ENCODE results near the gene MARCHF4.
A peak's percentile ranks its signal among the peaks of the same experiment; 100 is the strongest.

MARCHF4 gene

DNA sequence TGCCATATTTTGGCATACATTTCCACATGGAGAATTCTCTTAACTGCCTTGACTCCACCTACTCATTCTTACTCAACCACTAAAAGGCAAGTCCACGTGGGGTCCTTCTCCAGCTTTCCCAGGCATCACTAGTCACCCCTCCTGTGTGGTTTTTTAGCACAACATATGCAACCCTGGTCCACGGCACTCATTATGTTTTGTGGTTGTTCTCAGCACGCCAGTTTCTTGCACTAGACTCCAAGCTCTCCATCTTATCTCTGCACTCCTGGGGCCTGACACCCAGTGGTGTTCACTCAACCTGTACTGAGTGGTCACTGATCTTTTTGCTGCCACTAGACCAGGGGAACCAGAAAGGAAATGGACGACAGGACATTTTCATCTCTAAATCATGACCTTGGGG lies 18.0 kb downstream of the MARCHF4 start:
- Mint-ChIP-seq H3K27ac (ENCODE audit: low read depth) (peak overlapping the region; percentile 79), H3K9me3 (peaks cover 5% of the 10 kb centered on the region), H3K4me1 (peaks cover 58% of the 10 kb centered on the region), H3K36me3 (ENCODE audit: insufficient read depth) (peaks cover 6% of the 10 kb centered on the region), H3K4me3 (peak overlapping the region; percentile 74), H3K27me3 (peaks cover 1% of the 10 kb centered on the region)
- DNase-seq (ENCODE audit: low spot score in 2 of 2) (no peak), ATAC-seq (replicated peaks; ENCODE audit: extremely low read depth, poor library complexity, severe bottlenecking) (no peak)

DNA sequence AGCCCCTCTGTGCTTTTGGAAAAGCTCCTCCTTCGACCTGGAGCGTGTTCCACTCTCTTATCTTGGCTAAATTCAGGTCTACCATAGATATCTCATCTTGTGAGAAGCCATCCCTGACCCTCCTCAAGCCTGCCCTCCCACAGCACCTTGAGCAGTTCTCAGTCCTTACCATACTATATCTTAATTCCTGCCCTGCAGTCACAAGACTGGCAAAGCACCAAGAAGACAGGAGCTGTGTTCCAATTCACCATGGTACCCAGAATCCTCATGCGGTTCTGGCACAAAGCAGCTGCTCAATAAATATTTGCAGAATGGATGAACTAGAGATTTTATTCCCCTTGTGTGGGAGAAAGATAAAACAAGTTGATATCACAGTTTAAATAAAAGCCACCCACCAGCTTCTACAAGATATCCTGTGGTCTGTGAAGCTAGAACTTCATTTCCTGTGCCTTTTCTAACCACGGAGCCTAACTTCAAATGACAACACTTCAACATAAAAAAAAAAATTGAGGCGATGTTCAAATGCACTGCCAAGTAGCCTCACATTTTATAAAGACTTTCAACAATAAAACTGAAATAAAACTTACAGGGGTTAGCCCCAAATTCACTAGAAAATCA lies 19.5 kb downstream of the MARCHF4 start:
- H3K4me1 Mint-ChIP-seq = peaks cover 63% of the 10 kb centered on the region
- peak in 1 of 2 donors; percentile 26 for DNase-seq (ENCODE audit: low spot score in 2 of 2)
- H3K4me3 Mint-ChIP-seq = peak overlapping the region; percentile 74
- H3K36me3 Mint-ChIP-seq (ENCODE audit: insufficient read depth) = peaks cover 6% of the 10 kb centered on the region
- ATAC-seq (replicated peaks; ENCODE audit: extremely low read depth, poor library complexity, severe bottlenecking) = peak; percentile 71
- H3K27me3 Mint-ChIP-seq = no peaks in the 10 kb centered on the region
- peak overlapping the region; percentile 79 for H3K27ac Mint-ChIP-seq (ENCODE audit: low read depth)
- peaks cover 5% of the 10 kb centered on the region for H3K9me3 Mint-ChIP-seq

DNA sequence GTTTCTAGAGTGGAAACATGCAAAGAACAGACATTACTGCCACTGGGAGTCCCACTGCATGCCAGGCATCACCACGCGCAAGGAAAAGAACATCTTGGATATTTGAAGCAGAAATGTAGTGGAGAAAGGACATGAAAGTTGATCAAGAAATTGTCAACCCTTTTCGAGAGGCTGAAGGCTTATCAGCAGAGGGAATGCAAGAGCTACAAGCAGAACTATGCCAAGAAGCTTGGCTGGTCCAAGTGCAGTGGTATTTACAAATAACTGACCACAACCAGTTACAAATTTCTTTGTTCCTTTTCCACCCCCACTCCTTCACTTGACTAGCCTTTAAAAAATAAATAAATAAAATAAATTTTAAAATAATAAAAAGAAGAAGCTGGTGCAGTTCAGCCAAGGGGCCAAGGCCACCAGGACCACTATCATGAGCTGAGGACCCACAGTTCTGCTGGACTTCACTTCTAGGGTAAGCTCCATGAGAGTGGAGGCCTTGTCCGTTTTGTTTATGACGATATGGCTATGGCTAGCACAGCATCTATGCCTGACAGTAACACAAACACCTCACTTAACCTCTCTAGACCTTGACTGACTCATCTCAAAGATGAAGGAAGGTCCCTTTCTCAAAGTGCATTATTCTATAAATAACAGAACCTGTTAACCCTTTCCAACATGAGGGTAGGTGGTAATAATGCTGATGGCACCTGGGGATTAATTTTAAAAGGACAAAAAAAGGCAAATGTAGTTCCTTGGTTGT lies 20.9 kb downstream of the MARCHF4 start:
- peaks cover 9% of the 10 kb centered on the region for H3K36me3 Mint-ChIP-seq (ENCODE audit: insufficient read depth)
- no peak for ATAC-seq (replicated peaks; ENCODE audit: extremely low read depth, poor library complexity, severe bottlenecking)
- DNase-seq (ENCODE audit: low spot score in 2 of 2) = no peak
- peaks cover 74% of the 10 kb centered on the region for H3K4me1 Mint-ChIP-seq
- H3K4me3 Mint-ChIP-seq = peak overlapping the region; percentile 74
- no peaks in the 10 kb centered on the region for H3K27me3 Mint-ChIP-seq
- peak overlapping the region; percentile 85 for H3K27ac Mint-ChIP-seq (ENCODE audit: low read depth)
- H3K9me3 Mint-ChIP-seq = peaks cover 5% of the 10 kb centered on the region

DNA sequence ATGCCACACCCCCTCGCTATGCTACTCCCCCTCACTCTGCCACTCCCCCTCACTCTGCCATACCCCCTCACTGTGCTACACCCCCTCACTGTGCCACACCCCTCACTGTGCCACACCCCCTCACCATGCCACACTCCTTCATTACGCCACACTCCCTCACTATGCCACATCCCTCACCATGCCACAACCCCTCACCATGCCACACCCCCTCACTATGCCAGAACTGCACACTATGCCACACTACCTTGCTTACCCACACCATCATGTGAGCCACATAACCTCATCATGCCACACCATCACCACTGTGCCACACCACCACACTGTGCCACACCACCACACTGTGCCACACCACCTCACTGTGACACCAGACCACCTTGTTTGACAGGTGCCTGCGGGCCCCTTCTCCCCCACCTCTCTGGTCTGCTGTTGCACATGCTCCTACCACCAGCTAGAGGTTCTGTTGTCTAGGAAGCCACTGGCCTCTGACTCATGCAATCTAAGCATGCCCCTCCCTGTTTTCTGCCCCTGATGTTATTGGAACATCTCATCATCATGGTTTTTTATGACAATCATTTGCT lies 22.0 kb downstream of the MARCHF4 start:
- peaks cover 76% of the 10 kb centered on the region for H3K4me1 Mint-ChIP-seq
- H3K9me3 Mint-ChIP-seq = peaks cover 5% of the 10 kb centered on the region
- DNase-seq (ENCODE audit: low spot score in 2 of 2) (peak in 1 of 2 donors; percentile 40), ATAC-seq (replicated peaks; ENCODE audit: extremely low read depth, poor library complexity, severe bottlenecking) (peak; percentile 61)
- peak overlapping the region; percentile 39 for H3K4me3 Mint-ChIP-seq
- peaks cover 9% of the 10 kb centered on the region for H3K36me3 Mint-ChIP-seq (ENCODE audit: insufficient read depth)
- peak overlapping the region; percentile 85 for H3K27ac Mint-ChIP-seq (ENCODE audit: low read depth)
- H3K27me3 Mint-ChIP-seq = no peaks in the 10 kb centered on the region

GRCh38 chr2:216349366-216349765 lies 22.9 kb downstream of the MARCHF4 start:
- Mint-ChIP-seq H3K4me3 (peak overlapping the region; percentile 45), H3K4me1 (peaks cover 74% of the 10 kb centered on the region), H3K36me3 (ENCODE audit: insufficient read depth) (peaks cover 9% of the 10 kb centered on the region), H3K9me3 (peaks cover 2% of the 10 kb centered on the region), H3K27ac (ENCODE audit: low read depth) (peak overlapping the region; percentile 48), H3K27me3 (no peaks in the 10 kb centered on the region)
- ATAC-seq (replicated peaks; ENCODE audit: extremely low read depth, poor library complexity, severe bottlenecking) (no peak), DNase-seq (ENCODE audit: low spot score in 2 of 2) (no peak)

GRCh38 chr2:216348756-216349308 lies 23.5 kb downstream of the MARCHF4 start:
- Mint-ChIP-seq H3K27ac (ENCODE audit: low read depth) (peak overlapping the region; percentile 48), H3K4me3 (peak overlapping the region; percentile 45), H3K36me3 (ENCODE audit: insufficient read depth) (peaks cover 9% of the 10 kb centered on the region), H3K27me3 (no peaks in the 10 kb centered on the region), H3K4me1 (peaks cover 71% of the 10 kb centered on the region), H3K9me3 (no peaks in the 10 kb centered on the region)
- no peak for ATAC-seq (replicated peaks; ENCODE audit: extremely low read depth, poor library complexity, severe bottlenecking)
- no peak for DNase-seq (ENCODE audit: low spot score in 2 of 2)

DNA sequence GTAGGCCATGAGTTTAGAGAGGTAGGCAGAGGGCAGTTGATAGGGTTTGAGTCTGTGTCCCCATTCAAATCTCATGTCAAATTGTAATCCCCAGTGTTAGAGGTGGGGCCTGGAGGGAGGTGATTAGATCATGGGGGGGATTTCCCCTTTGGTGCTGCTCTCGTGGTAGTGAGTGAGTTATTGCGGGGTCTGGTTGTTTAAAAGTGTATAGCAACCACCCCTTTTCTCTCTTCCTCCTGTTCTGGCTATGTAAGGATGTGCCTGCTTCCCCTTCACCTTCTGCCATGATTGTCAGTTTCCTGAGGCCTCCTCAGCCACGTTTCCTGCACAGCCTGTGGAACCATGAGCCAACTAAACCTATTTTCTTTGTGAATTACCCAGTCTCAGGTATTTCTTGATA lies 25.5 kb downstream of the MARCHF4 start:
- H3K4me1 Mint-ChIP-seq = peaks cover 50% of the 10 kb centered on the region
- DNase-seq (ENCODE audit: low spot score in 2 of 2) (no peak), ATAC-seq (replicated peaks; ENCODE audit: extremely low read depth, poor library complexity, severe bottlenecking) (no peak)
- no peaks in the 10 kb centered on the region for H3K27me3 Mint-ChIP-seq
- no peak overlapping the region for H3K27ac Mint-ChIP-seq (ENCODE audit: low read depth)
- peak overlapping the region; percentile 1 for H3K4me3 Mint-ChIP-seq
- H3K9me3 Mint-ChIP-seq = no peaks in the 10 kb centered on the region
- peaks cover 7% of the 10 kb centered on the region for H3K36me3 Mint-ChIP-seq (ENCODE audit: insufficient read depth)

DNA sequence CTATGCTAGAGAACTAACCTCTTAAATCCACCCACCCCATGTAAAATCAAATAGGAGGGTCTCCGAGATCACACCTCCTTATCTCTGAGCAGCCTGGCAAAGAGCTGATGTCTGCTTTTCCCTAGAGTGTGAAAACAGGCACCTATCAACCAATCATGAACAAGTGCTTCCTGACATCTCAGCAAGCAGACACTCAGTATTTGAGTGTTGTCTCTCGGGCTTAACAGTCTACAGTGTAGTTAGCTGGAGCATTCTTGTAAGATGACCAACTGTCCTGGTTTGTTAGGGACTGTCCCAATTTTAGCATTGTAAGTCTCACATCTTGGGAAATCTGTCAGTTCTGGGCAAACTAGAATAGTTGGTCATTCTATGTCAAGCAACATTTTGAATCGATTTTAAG lies 26.4 kb downstream of the MARCHF4 start:
- Mint-ChIP-seq H3K36me3 (ENCODE audit: insufficient read depth) (peaks cover 7% of the 10 kb centered on the region), H3K27ac (ENCODE audit: low read depth) (no peak overlapping the region), H3K9me3 (no peaks in the 10 kb centered on the region), H3K4me3 (no peak overlapping the region), H3K27me3 (no peaks in the 10 kb centered on the region), H3K4me1 (peaks cover 44% of the 10 kb centered on the region)
- DNase-seq (ENCODE audit: low spot score in 2 of 2) (no peak), ATAC-seq (replicated peaks; ENCODE audit: extremely low read depth, poor library complexity, severe bottlenecking) (no peak)

- Mint-ChIP-seq H3K9me3 (no peaks in the 10 kb centered on the region), H3K27ac (ENCODE audit: low read depth) (no peak overlapping the region), H3K4me1 (peaks cover 35% of the 10 kb centered on the region), H3K4me3 (no peak overlapping the region), H3K36me3 (ENCODE audit: insufficient read depth) (peaks cover 2% of the 10 kb centered on the region), H3K27me3 (no peaks in the 10 kb centered on the region)
- ATAC-seq (replicated peaks; ENCODE audit: extremely low read depth, poor library complexity, severe bottlenecking) (no peak), DNase-seq (ENCODE audit: low spot score in 2 of 2) (no peak)
These were observed 27.4 kb downstream of the MARCHF4 start for GRCh38 chr2:216344950-216345300.

GRCh38 chr2:216344206-216344949 lies 27.9 kb downstream of the MARCHF4 start:
- Mint-ChIP-seq H3K9me3 (peaks cover 3% of the 10 kb centered on the region), H3K36me3 (ENCODE audit: insufficient read depth) (peaks cover 2% of the 10 kb centered on the region), H3K4me3 (no peak overlapping the region), H3K27ac (ENCODE audit: low read depth) (no peak overlapping the region), H3K27me3 (no peaks in the 10 kb centered on the region), H3K4me1 (peaks cover 32% of the 10 kb centered on the region)
- DNase-seq (ENCODE audit: low spot score in 2 of 2) (no peak), ATAC-seq (replicated peaks; ENCODE audit: extremely low read depth, poor library complexity, severe bottlenecking) (no peak)

DNA sequence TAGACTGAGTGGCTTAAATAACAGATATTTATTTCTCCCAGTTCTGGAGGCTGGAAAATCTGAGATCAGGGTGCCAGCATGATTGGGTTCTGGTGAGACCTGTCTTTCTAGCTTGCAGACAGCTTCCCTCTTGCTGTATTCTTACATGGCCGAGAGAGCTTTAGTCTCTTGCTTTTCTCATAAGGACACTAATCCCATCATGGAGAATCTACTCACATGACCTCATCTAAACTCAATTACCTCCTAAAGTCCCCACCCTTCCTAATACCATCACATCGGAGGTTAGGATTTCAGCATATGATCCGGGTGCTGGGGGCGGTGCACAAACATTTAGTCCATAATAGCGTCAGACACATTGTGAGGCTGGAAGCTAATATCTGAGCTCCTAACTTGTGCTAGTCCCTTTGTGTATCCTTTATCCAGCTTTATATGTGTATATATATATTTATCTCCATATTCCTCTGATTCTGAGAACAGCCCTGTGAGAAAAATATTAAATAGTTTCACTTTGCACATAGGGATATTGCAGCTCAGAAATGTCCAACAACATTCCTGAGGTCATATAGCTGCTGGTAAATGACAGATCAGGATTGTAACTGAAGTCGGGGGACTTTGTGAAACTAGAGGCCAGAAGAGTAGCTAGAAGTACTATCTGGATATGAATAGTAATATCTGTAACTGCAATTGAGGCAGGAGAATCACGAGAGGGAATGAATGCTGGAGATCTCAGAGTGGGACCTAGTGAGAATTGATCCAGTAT lies 28.9 kb downstream of the MARCHF4 start:
- ATAC-seq (replicated peaks; ENCODE audit: extremely low read depth, poor library complexity, severe bottlenecking) (no peak), DNase-seq (ENCODE audit: low spot score in 2 of 2) (no peak)
- Mint-ChIP-seq H3K27ac (ENCODE audit: low read depth) (no peak overlapping the region), H3K27me3 (no peaks in the 10 kb centered on the region), H3K4me3 (no peak overlapping the region), H3K36me3 (ENCODE audit: insufficient read depth) (peaks cover 2% of the 10 kb centered on the region), H3K9me3 (peaks cover 8% of the 10 kb centered on the region), H3K4me1 (peaks cover 25% of the 10 kb centered on the region)

- Mint-ChIP-seq H3K4me1 (peaks cover 13% of the 10 kb centered on the region), H3K36me3 (ENCODE audit: insufficient read depth) (no peaks in the 10 kb centered on the region), H3K27ac (ENCODE audit: low read depth) (no peak overlapping the region), H3K27me3 (no peaks in the 10 kb centered on the region), H3K9me3 (peaks cover 9% of the 10 kb centered on the region), H3K4me3 (no peak overlapping the region)
- no peak for DNase-seq (ENCODE audit: low spot score in 2 of 2)
- ATAC-seq (replicated peaks; ENCODE audit: extremely low read depth, poor library complexity, severe bottlenecking) = no peak
These were observed 31.2 kb downstream of the MARCHF4 start for GRCh38 chr2:216341121-216341520.

Measured in central memory CD8-positive, alpha-beta T cell (primary cell).